ENCODE measurements around the gene COG3. TPM values are rescaled to one million over a fixed set of nuclear protein-coding genes. Genes with fewer than 3 reads are reported as not detected.

Gene COG3
- total and polyA plus RNA-seq, 2 experiments from 2014 or later, result 17.9 to 19.3 TPM

GRCh38 chr13:45512098-45512496 lies 47.4 kb downstream of the COG3 start:
- H4K20me1 ChIP-seq (ENCODE audit: insufficient read depth), result no peaks in the 10 kb centered on the region; the same call in 1 of the 2 replicates
- TF ChIP-seq EZH2phosphoT487 (IDR thresholded peaks at IDR 0.05; ENCODE audit: insufficient read depth, low read depth), result no peak
- H3F3A ChIP-seq (ENCODE audit: insufficient read depth), result peaks cover 36% of the 10 kb centered on the region
- in situ Hi-C loops (cut with MboI), result no loop called here
- H2AFZ ChIP-seq, result no peak overlapping the region
- H3K36me3 ChIP-seq (ENCODE audit: low read depth), result peaks cover 55% of the 10 kb centered on the region
- H3K27ac ChIP-seq, result peak overlapping the region; percentile 55
- peaks cover 4% of the 10 kb centered on the region; the same call in 1 of the 2 replicates for H3K4me1 ChIP-seq (ENCODE audit: insufficient read depth)
- no peaks in the 10 kb centered on the region for H3K9me3 ChIP-seq (ENCODE audit: low read depth)
- 0 out of 2 replicates have a peak overlapping the region, but pooled peaks have one; percentile 26 for H3K9ac ChIP-seq
- WGBS, 2 experiments (ENCODE audit: low coverage in 1 of 2, low lambda C conversion rate in 2 of 2, missing lambda C conversion rate in 2 of 2), result 6 to 12% methylated on average over 1 of the region's 1 CpG
- H3K4me2 ChIP-seq (ENCODE audit: unreplicated experiment), result no peak overlapping the region
- H3K4me3 ChIP-seq, result no peak overlapping the region
- peak; percentile 28 for DNase-seq
- peaks cover 6% of the 10 kb centered on the region for H3K79me2 ChIP-seq (ENCODE audit: insufficient read depth)
- H3K27me3 ChIP-seq (replicated peaks; ENCODE audit: insufficient read depth), result no peaks in the 10 kb centered on the region
- H3K9me2 ChIP-seq (ENCODE audit: insufficient read depth), result no peaks in the 10 kb centered on the region

GRCh38 chr13:45516757-45517156 lies 52.0 kb downstream of the COG3 start:
- H3K4me2 ChIP-seq (ENCODE audit: unreplicated experiment), result no peak overlapping the region
- H3K4me1 ChIP-seq (ENCODE audit: insufficient read depth), result peaks cover 15% of the 10 kb centered on the region
- in situ Hi-C loops (cut with MboI), result no loop called here
- H3K79me2 ChIP-seq (ENCODE audit: insufficient read depth), result peaks cover 4% of the 10 kb centered on the region; the same call in 1 of the 2 replicates
- DNase-seq, result no peak
- WGBS, 2 experiments (ENCODE audit: low coverage in 1 of 2, low lambda C conversion rate in 2 of 2, missing lambda C conversion rate in 2 of 2), result 96% methylated on average over 2 of the region's 2 CpGs
- no peaks in the 10 kb centered on the region for H3K9me2 ChIP-seq (ENCODE audit: insufficient read depth)
- peaks cover 53% of the 10 kb centered on the region for H3K36me3 ChIP-seq (ENCODE audit: low read depth)
- no peak overlapping the region for H3K27ac ChIP-seq
- H3K27me3 ChIP-seq (replicated peaks; ENCODE audit: insufficient read depth), result no peaks in the 10 kb centered on the region
- no peaks in the 10 kb centered on the region for H3K9me3 ChIP-seq (ENCODE audit: low read depth)
- TF ChIP-seq EZH2 (IDR thresholded peaks at IDR 0.05; ENCODE audit: insufficient read depth, poor library complexity, severe bottlenecking) (no peak), EZH2phosphoT487 (IDR thresholded peaks at IDR 0.05; ENCODE audit: insufficient read depth, low read depth) (no peak)
- no peak overlapping the region for H3K9ac ChIP-seq
- H3K4me3 ChIP-seq, result no peak overlapping the region
- H2AFZ ChIP-seq, result no peak overlapping the region
- H3F3A ChIP-seq (ENCODE audit: insufficient read depth), result peaks cover 40% of the 10 kb centered on the region
- H4K20me1 ChIP-seq (ENCODE audit: insufficient read depth), result no peaks in the 10 kb centered on the region

DNA sequence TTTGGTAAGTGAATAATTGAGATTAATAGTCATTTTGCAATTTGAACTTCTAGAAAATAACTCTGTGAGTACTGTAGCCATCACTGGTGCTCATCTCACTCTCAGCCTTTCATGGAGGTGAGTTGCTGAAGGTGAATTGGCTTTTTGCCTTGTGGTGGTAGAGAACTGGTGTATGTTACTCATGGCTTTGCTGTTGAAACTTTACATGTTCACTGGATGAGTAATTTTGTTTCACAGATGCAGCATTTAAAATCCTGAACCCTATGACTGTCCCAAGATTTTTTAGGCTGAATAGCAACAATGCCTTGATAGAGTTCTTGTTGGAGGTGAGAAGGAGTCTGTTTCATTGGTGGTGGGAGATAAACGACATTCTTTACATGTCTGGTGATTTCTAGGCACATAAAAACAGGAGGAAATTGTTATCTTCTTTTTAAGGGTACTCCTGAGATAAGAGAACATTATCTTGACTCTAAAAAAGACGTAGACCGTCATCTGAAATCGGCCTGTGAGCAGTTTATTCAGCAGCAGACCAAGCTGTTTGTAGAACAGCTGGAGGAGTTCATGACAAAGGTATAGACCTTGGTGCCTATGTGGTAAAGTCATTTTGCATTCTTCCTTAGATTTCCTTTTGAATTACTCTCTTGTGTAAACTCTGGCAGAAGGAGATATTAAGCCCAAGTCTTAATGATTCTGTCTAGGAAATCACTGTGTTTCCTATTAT lies 53.9 kb downstream of the COG3 start:
- DNase-seq, result peak; percentile 87
- H3F3A ChIP-seq (ENCODE audit: insufficient read depth), result peaks cover 42% of the 10 kb centered on the region
- no peak overlapping the region for H3K9ac ChIP-seq
- no peaks in the 10 kb centered on the region for H3K27me3 ChIP-seq (replicated peaks; ENCODE audit: insufficient read depth)
- no peaks in the 10 kb centered on the region for H4K20me1 ChIP-seq (ENCODE audit: insufficient read depth)
- H3K9me3 ChIP-seq (ENCODE audit: low read depth), result no peaks in the 10 kb centered on the region
- peaks cover 16% of the 10 kb centered on the region for H3K79me2 ChIP-seq (ENCODE audit: insufficient read depth)
- no peak overlapping the region for H2AFZ ChIP-seq
- H3K4me3 ChIP-seq, result no peak overlapping the region
- H3K4me2 ChIP-seq (ENCODE audit: unreplicated experiment), result no peak overlapping the region
- peaks cover 43% of the 10 kb centered on the region for H3K36me3 ChIP-seq (ENCODE audit: low read depth)
- in situ Hi-C loops (cut with MboI), result no loop called here
- peaks cover 28% of the 10 kb centered on the region for H3K4me1 ChIP-seq (ENCODE audit: insufficient read depth)
- H3K9me2 ChIP-seq (ENCODE audit: insufficient read depth), result no peaks in the 10 kb centered on the region
- TF ChIP-seq EZH2 (IDR thresholded peaks at IDR 0.05; ENCODE audit: insufficient read depth, poor library complexity, severe bottlenecking) (no peak), EZH2phosphoT487 (IDR thresholded peaks at IDR 0.05; ENCODE audit: insufficient read depth, low read depth) (no peak)
- 64 to 72% methylated on average over 4 of the region's 4 CpGs for WGBS, 2 experiments (ENCODE audit: low coverage in 1 of 2, low lambda C conversion rate in 2 of 2, missing lambda C conversion rate in 2 of 2)
- peak overlapping the region; percentile 30 for H3K27ac ChIP-seq

- Histone ChIP-seq H3K27me3 (replicated peaks; ENCODE audit: insufficient read depth) (no peaks in the 10 kb centered on the region), H3F3A (ENCODE audit: insufficient read depth) (peaks cover 42% of the 10 kb centered on the region), H3K4me1 (ENCODE audit: insufficient read depth) (peaks cover 28% of the 10 kb centered on the region), H3K27ac (0 out of 2 replicates have a peak overlapping the region, but pooled peaks have one; percentile 30), H2AFZ (no peak overlapping the region), H3K4me3 (no peak overlapping the region), H3K4me2 (ENCODE audit: unreplicated experiment) (no peak overlapping the region), H3K79me2 (ENCODE audit: insufficient read depth) (peaks cover 24% of the 10 kb centered on the region), H4K20me1 (ENCODE audit: insufficient read depth) (no peaks in the 10 kb centered on the region), H3K36me3 (ENCODE audit: low read depth) (peaks cover 47% of the 10 kb centered on the region), H3K9ac (no peak overlapping the region), H3K9me2 (ENCODE audit: insufficient read depth) (no peaks in the 10 kb centered on the region), H3K9me3 (ENCODE audit: low read depth) (no peaks in the 10 kb centered on the region)
- WGBS, 2 experiments (ENCODE audit: low coverage in 1 of 2, low lambda C conversion rate in 2 of 2, missing lambda C conversion rate in 2 of 2), result 74 to 77% methylated on average over 4 of the region's 4 CpGs
- DNase-seq, result no peak
- in situ Hi-C loops (cut with MboI), result no loop called here
- TF ChIP-seq EZH2phosphoT487 (IDR thresholded peaks at IDR 0.05; ENCODE audit: insufficient read depth, low read depth), result no peak
- TF ChIP-seq EZH2 (IDR thresholded peaks at IDR 0.05; ENCODE audit: insufficient read depth, poor library complexity, severe bottlenecking), result no peak
Measured at GRCh38 chr13:45519493-45519892, 54.8 kb downstream of the COG3 start.
